BJ (cell line): ENCODE measurements around the gene RETREG1. TPM values are rescaled to one million over a fixed set of nuclear protein-coding genes. Genes with fewer than 3 reads are reported as not detected.

Experiments
- CTCF ChIA-PET: fragments of 350-600 bp; formaldehyde crosslinking; extraction: SDS; loops from one replicate; lab custom pipeline; 2021; ENCODE audit warnings: antibody characterized with exemption, inconsistent platforms; lab: Yijun Ruan, JAX
- POLR2A ChIA-PET: fragments of 300-600 bp; sonication (Branson Sonifier 250); formaldehyde crosslinking; extraction: SDS; loops from one replicate; lab custom pipeline; 2021; ENCODE audit warnings: antibody characterized with exemption; lab: Charles Lee
- DNase-seq: peaks from one replicate; pipeline ENCODE4 v3.0.0-alpha.2; 2011; ENCODE audit warnings: low read depth
- H3K27me3 ChIP-seq: 2 replicates; pipeline ENCODE4 v1.6.0; 2011; ENCODE audit warnings: low read length; ENCODE audit not compliant: control insufficient read depth, insufficient read depth
- H3K36me3 ChIP-seq: 2 replicates; pipeline ENCODE4 v1.5.1; 2011; ENCODE audit warnings: low read length; ENCODE audit not compliant: control insufficient read depth, insufficient read depth
- H3K4me3 ChIP-seq: 2 replicates; pipeline ENCODE4 v1.5.1; 2011; ENCODE audit warnings: low read depth, mild to moderate bottlenecking, control low read depth, low read length
- polyA plus RNA-seq: library from polyadenylated mRNA; depleted of rRNA; stranded (reverse); fragments of >200 nt; gene quantifications from 2 replicates; pipeline ENCODE4 v1.2.3, GENCODE V29; 2011
- TF ChIP-seq, protein P1 (sequence below): IDR thresholded peaks from 2 replicates; pipeline ENCODE4 v1.5.1; 2011; ENCODE audit warnings: low read depth, mild to moderate bottlenecking, control low read depth, inconsistent platforms, low read length, moderate library complexity; ENCODE audit not compliant: insufficient read depth

RETREG1 gene
- polyA plus RNA-seq, 1 experiment = 0.04 TPM

DNA sequence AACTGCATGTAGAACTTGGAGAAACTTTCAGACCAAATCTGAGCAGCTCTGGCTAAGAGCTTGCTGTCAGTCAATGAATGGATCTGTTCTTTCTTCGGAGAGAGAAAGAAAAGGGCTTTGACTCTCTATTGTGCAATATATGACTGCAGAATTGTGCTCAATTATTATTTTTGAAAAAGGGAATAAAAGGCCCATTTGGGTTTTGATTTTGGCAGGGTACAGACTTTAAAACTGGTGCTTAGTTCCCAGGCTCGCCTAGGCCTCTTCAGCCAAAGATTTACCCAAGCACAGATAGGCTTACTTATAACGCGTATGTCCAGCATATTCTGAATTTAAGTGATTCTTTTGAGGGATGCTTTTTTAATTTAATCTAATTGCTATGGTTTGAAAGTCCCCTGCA, 59.3 kb downstream of the RETREG1 start:
- H3K36me3 ChIP-seq = no peaks in the 10 kb centered on the region
- POLR2A ChIA-PET = no interaction called here

DNA sequence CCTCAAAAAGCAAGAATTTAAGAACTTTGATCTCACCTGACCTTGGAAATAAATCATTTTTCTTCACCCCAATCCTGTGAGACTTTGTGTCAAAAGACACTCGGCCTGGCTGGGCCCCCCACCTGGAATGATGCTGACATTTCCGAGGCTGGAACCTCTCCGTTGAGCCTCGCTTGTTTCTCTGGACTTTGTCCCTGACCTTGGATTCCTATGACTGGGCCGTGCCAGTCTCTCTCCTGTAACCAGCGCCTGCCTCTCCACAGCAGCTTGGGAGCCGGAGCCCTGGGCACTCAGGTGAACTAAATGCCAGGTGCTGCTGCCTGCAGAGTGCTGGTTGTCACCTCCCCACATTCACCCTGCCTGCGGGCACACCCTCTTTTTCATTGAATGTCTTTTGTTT, 62.7 kb downstream of the RETREG1 start:
- Histone ChIP-seq H3K4me3 (no peak overlapping the region), H3K36me3 (no peaks in the 10 kb centered on the region), H3K27me3 (0 out of 2 replicates have a peak, but pooled peaks cover 2% of the 10 kb centered on the region)
- DNase-seq = no peak
- ChIA-PET POLR2A (no interaction called here), CTCF (interaction anchor here (0.8 to 15.1 kb wide), 5 partner anchors 9 to 648 kb away, joined by 3 to 166 read pairs (median 38); no protein-coding TSS in a partner anchor)
- TF ChIP-seq, protein P1, sequence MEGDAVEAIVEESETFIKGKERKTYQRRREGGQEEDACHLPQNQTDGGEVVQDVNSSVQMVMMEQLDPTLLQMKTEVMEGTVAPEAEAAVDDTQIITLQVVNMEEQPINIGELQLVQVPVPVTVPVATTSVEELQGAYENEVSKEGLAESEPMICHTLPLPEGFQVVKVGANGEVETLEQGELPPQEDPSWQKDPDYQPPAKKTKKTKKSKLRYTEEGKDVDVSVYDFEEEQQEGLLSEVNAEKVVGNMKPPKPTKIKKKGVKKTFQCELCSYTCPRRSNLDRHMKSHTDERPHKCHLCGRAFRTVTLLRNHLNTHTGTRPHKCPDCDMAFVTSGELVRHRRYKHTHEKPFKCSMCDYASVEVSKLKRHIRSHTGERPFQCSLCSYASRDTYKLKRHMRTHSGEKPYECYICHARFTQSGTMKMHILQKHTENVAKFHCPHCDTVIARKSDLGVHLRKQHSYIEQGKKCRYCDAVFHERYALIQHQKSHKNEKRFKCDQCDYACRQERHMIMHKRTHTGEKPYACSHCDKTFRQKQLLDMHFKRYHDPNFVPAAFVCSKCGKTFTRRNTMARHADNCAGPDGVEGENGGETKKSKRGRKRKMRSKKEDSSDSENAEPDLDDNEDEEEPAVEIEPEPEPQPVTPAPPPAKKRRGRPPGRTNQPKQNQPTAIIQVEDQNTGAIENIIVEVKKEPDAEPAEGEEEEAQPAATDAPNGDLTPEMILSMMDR = no peak

More for the DNA sequence above, 59.3 kb downstream of the RETREG1 start:
- CTCF ChIA-PET = interaction anchor here (0.7 kb wide), 1 partner anchor 12 kb away, joined by 3 read pairs; no protein-coding TSS in a partner anchor
- TF ChIP-seq, protein P1 = no peak
- H3K4me3 ChIP-seq = no peak overlapping the region
- DNase-seq = no peak
- H3K27me3 ChIP-seq = 0 out of 2 replicates have a peak, but pooled peaks cover 2% of the 10 kb centered on the region

GRCh38 chr5:16552666-16553343, 64.0 kb downstream of the RETREG1 start:
- H3K36me3 ChIP-seq = no peaks in the 10 kb centered on the region
- ChIA-PET CTCF (interaction anchor here (0.6 to 15.1 kb wide), 21 partner anchors 9 to 862 kb away, joined by 3 to 166 read pairs (median 7); no protein-coding TSS in a partner anchor), POLR2A (no interaction called here)
- peaks cover 1% of the 10 kb centered on the region; the same call in 1 of the 2 replicates for H3K27me3 ChIP-seq
- no peak overlapping the region for H3K4me3 ChIP-seq
- TF ChIP-seq, protein P1 = peak; percentile 96
- no peak for DNase-seq

DNA sequence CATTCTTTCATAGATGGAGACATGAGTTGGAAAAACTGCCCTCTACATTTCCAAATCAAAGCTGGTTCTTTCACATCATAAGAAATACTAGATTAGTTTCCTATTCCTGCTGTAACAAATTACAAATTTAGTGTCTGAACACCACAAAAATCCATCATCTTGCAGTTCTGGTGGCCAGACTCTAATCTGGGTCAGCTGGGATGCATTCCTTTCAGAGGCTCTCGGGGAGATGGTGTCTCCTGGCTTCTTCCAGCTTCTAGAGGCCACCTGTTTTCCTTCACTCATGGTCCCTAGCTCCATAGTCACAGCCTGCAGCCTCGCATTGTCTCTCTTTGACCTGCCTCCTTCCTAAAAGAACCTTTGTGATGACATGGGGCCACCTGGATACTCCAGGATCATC, 65.2 kb downstream of the RETREG1 start:
- no peak for DNase-seq
- ChIA-PET POLR2A (no interaction called here), CTCF (interaction anchor here (1.0 to 15.1 kb wide), 12 partner anchors 9 to 652 kb away, joined by 3 to 166 read pairs (median 9); no protein-coding TSS in a partner anchor)
- Histone ChIP-seq H3K36me3 (no peaks in the 10 kb centered on the region), H3K27me3 (peaks cover 1% of the 10 kb centered on the region; the same call in 1 of the 2 replicates), H3K4me3 (no peak overlapping the region)
- TF ChIP-seq, protein P1 = no peak

- Histone ChIP-seq H3K27me3 (peaks cover 1% of the 10 kb centered on the region; the same call in 1 of the 2 replicates), H3K4me3 (no peak overlapping the region), H3K36me3 (no peaks in the 10 kb centered on the region)
- POLR2A ChIA-PET = no interaction called here
- DNase-seq = no peak
- CTCF ChIA-PET = interaction anchor here (0.6 to 15.1 kb wide), 12 partner anchors 9 to 389 kb away, joined by 3 to 166 read pairs (median 4); no protein-coding TSS in a partner anchor
- TF ChIP-seq, protein P1 = peak; percentile 82
Observed at GRCh38 chr5:16550316-16550952, 66.4 kb downstream of the RETREG1 start.
